GM12891 (cell line): ENCODE data around the gene PPAT.

Experiments
- PAX5 ChIP-seq: IDR thresholded peaks from 2 replicates; pipeline ENCODE4 v1.6.1; 2011; ENCODE audit warnings: low read length, moderate library complexity, mild to moderate bottlenecking; ENCODE audit not compliant: insufficient read depth, severe bottlenecking
- POLR2A ChIP-seq: IDR thresholded peaks from 2 replicates; pipeline ENCODE4 v1.6.1; 2011; ENCODE audit warnings: low read depth, low read length, control low read depth
- POLR2AphosphoS5 ChIP-seq: IDR thresholded peaks from 2 replicates; pipeline ENCODE4 v1.6.1; 2011; ENCODE audit warnings: low read depth, low read length, control low read depth

GRCh38 chr4:56387023-56388001 is 48.1 kb downstream of the PPAT start, which contains the start of gene AASDH:
- TF ChIP-seq POLR2AphosphoS5 (peak; percentile 98), PAX5 (peak; percentile 9), POLR2A (peak; percentile 98)
